ENCODE results near the gene ADAM12. TPM values are rescaled to one million over a fixed set of nuclear protein-coding genes. Genes with fewer than 3 reads are reported as not detected.

ADAM12 gene
- total RNA-seq, 1 experiment from 2014 or later = not detected

GRCh38 chr10:126160971-126161630, 227.2 kb downstream of the ADAM12 start:
- Histone ChIP-seq H3K27me3 (ENCODE audit: low read length) (no peaks in the 10 kb centered on the region), H3K9me2 (replicated peaks; ENCODE audit: insufficient read depth, low read length) (no peaks in the 10 kb centered on the region), H4K20me1 (ENCODE audit: insufficient read depth, low read depth, low read length) (no peaks in the 10 kb centered on the region), H3K79me2 (ENCODE audit: low read length) (no peaks in the 10 kb centered on the region), H2AFZ (ENCODE audit: low read length) (no peak overlapping the region), H3K9me3 (ENCODE audit: low read length) (no peaks in the 10 kb centered on the region), H3K4me1 (ENCODE audit: low read length) (no peaks in the 10 kb centered on the region), H3K27ac (ENCODE audit: low read length) (no peak overlapping the region), H3K4me2 (ENCODE audit: low read depth, low read length, poor library complexity, severe bottlenecking) (no peak overlapping the region), H3K9ac (ENCODE audit: low read length) (no peak overlapping the region), H3K36me3 (ENCODE audit: insufficient read depth, low read length) (no peaks in the 10 kb centered on the region), H3K4me3 (ENCODE audit: low read length) (no peak overlapping the region)
- DNase-seq = peak; percentile 64

GRCh38 chr10:126160571-126160970, 227.7 kb downstream of the ADAM12 start:
- H3K27me3 ChIP-seq (ENCODE audit: low read length) = no peaks in the 10 kb centered on the region
- no peak overlapping the region for H3K4me3 ChIP-seq (ENCODE audit: low read length)
- no peak overlapping the region for H2AFZ ChIP-seq (ENCODE audit: low read length)
- H3K9ac ChIP-seq (ENCODE audit: low read length) = no peak overlapping the region
- H3K36me3 ChIP-seq (ENCODE audit: insufficient read depth, low read length) = no peaks in the 10 kb centered on the region
- 0 out of 2 replicates have a peak, but pooled peaks cover 3% of the 10 kb centered on the region for H3K4me1 ChIP-seq (ENCODE audit: low read length)
- no peak for DNase-seq
- no peaks in the 10 kb centered on the region for H4K20me1 ChIP-seq (ENCODE audit: insufficient read depth, low read depth, low read length)
- no peak overlapping the region for H3K27ac ChIP-seq (ENCODE audit: low read length)
- H3K9me2 ChIP-seq (replicated peaks; ENCODE audit: insufficient read depth, low read length) = no peaks in the 10 kb centered on the region
- H3K79me2 ChIP-seq (ENCODE audit: low read length) = no peaks in the 10 kb centered on the region
- H3K4me2 ChIP-seq (ENCODE audit: low read depth, low read length, poor library complexity, severe bottlenecking) = no peak overlapping the region
- H3K9me3 ChIP-seq (ENCODE audit: low read length) = no peaks in the 10 kb centered on the region

- H4K20me1 ChIP-seq (ENCODE audit: insufficient read depth, low read depth, low read length) = no peaks in the 10 kb centered on the region
- no peaks in the 10 kb centered on the region for H3K9me3 ChIP-seq (ENCODE audit: low read length)
- no peak overlapping the region for H2AFZ ChIP-seq (ENCODE audit: low read length)
- no peak overlapping the region for H3K27ac ChIP-seq (ENCODE audit: low read length)
- no peak overlapping the region for H3K4me2 ChIP-seq (ENCODE audit: low read depth, low read length, poor library complexity, severe bottlenecking)
- no peak overlapping the region for H3K9ac ChIP-seq (ENCODE audit: low read length)
- no peaks in the 10 kb centered on the region for H3K9me2 ChIP-seq (replicated peaks; ENCODE audit: insufficient read depth, low read length)
- no peak overlapping the region for H3K4me3 ChIP-seq (ENCODE audit: low read length)
- no peaks in the 10 kb centered on the region for H3K27me3 ChIP-seq (ENCODE audit: low read length)
- no peaks in the 10 kb centered on the region for H3K36me3 ChIP-seq (ENCODE audit: insufficient read depth, low read length)
- 0 out of 2 replicates have a peak, but pooled peaks cover 3% of the 10 kb centered on the region for H3K4me1 ChIP-seq (ENCODE audit: low read length)
- no peak for DNase-seq
- H3K79me2 ChIP-seq (ENCODE audit: low read length) = no peaks in the 10 kb centered on the region
These were observed 230.0 kb downstream of the ADAM12 start for GRCh38 chr10:126158133-126158892.

- no peak overlapping the region for H3K27ac ChIP-seq (ENCODE audit: low read length)
- 0 out of 2 replicates have a peak, but pooled peaks cover 3% of the 10 kb centered on the region for H3K4me1 ChIP-seq (ENCODE audit: low read length)
- no peak overlapping the region for H3K4me2 ChIP-seq (ENCODE audit: low read depth, low read length, poor library complexity, severe bottlenecking)
- H4K20me1 ChIP-seq (ENCODE audit: insufficient read depth, low read depth, low read length) = no peaks in the 10 kb centered on the region
- no peaks in the 10 kb centered on the region for H3K9me3 ChIP-seq (ENCODE audit: low read length)
- H3K36me3 ChIP-seq (ENCODE audit: insufficient read depth, low read length) = no peaks in the 10 kb centered on the region
- no peaks in the 10 kb centered on the region for H3K79me2 ChIP-seq (ENCODE audit: low read length)
- no peaks in the 10 kb centered on the region for H3K9me2 ChIP-seq (replicated peaks; ENCODE audit: insufficient read depth, low read length)
- no peak for DNase-seq
- no peak overlapping the region for H2AFZ ChIP-seq (ENCODE audit: low read length)
- H3K4me3 ChIP-seq (ENCODE audit: low read length) = no peak overlapping the region
- no peaks in the 10 kb centered on the region for H3K27me3 ChIP-seq (ENCODE audit: low read length)
- no peak overlapping the region for H3K9ac ChIP-seq (ENCODE audit: low read length)
These were observed 231.1 kb downstream of the ADAM12 start for GRCh38 chr10:126157189-126157588.

GRCh38 chr10:126156503-126156902, 231.8 kb downstream of the ADAM12 start:
- Histone ChIP-seq H2AFZ (ENCODE audit: low read length) (no peak overlapping the region), H3K79me2 (ENCODE audit: low read length) (no peaks in the 10 kb centered on the region), H3K9me2 (replicated peaks; ENCODE audit: insufficient read depth, low read length) (no peaks in the 10 kb centered on the region), H3K27me3 (ENCODE audit: low read length) (no peaks in the 10 kb centered on the region), H3K27ac (ENCODE audit: low read length) (no peak overlapping the region), H3K9ac (ENCODE audit: low read length) (no peak overlapping the region), H3K4me3 (ENCODE audit: low read length) (no peak overlapping the region), H3K9me3 (ENCODE audit: low read length) (no peaks in the 10 kb centered on the region), H3K4me2 (ENCODE audit: low read depth, low read length, poor library complexity, severe bottlenecking) (no peak overlapping the region), H4K20me1 (ENCODE audit: insufficient read depth, low read depth, low read length) (no peaks in the 10 kb centered on the region), H3K4me1 (ENCODE audit: low read length) (0 out of 2 replicates have a peak, but pooled peaks cover 3% of the 10 kb centered on the region), H3K36me3 (ENCODE audit: insufficient read depth, low read length) (no peaks in the 10 kb centered on the region)
- no peak for DNase-seq

- DNase-seq = no peak
- no peaks in the 10 kb centered on the region for H3K79me2 ChIP-seq (ENCODE audit: low read length)
- H3K27ac ChIP-seq (ENCODE audit: low read length) = no peak overlapping the region
- H3K4me2 ChIP-seq (ENCODE audit: low read depth, low read length, poor library complexity, severe bottlenecking) = no peak overlapping the region
- no peaks in the 10 kb centered on the region for H4K20me1 ChIP-seq (ENCODE audit: insufficient read depth, low read depth, low read length)
- H2AFZ ChIP-seq (ENCODE audit: low read length) = no peak overlapping the region
- no peak overlapping the region for H3K9ac ChIP-seq (ENCODE audit: low read length)
- no peak overlapping the region for H3K4me3 ChIP-seq (ENCODE audit: low read length)
- H3K27me3 ChIP-seq (ENCODE audit: low read length) = no peaks in the 10 kb centered on the region
- 0 out of 2 replicates have a peak, but pooled peaks cover 3% of the 10 kb centered on the region for H3K4me1 ChIP-seq (ENCODE audit: low read length)
- H3K9me2 ChIP-seq (replicated peaks; ENCODE audit: insufficient read depth, low read length) = no peaks in the 10 kb centered on the region
- H3K9me3 ChIP-seq (ENCODE audit: low read length) = no peaks in the 10 kb centered on the region
- no peaks in the 10 kb centered on the region for H3K36me3 ChIP-seq (ENCODE audit: insufficient read depth, low read length)
These were observed 232.3 kb downstream of the ADAM12 start for GRCh38 chr10:126156012-126156411.

GRCh38 chr10:126155528-126155927, 232.7 kb downstream of the ADAM12 start:
- H3K9ac ChIP-seq (ENCODE audit: low read length) = no peak overlapping the region
- no peaks in the 10 kb centered on the region for H3K36me3 ChIP-seq (ENCODE audit: insufficient read depth, low read length)
- no peaks in the 10 kb centered on the region for H3K9me3 ChIP-seq (ENCODE audit: low read length)
- H3K4me2 ChIP-seq (ENCODE audit: low read depth, low read length, poor library complexity, severe bottlenecking) = no peak overlapping the region
- H2AFZ ChIP-seq (ENCODE audit: low read length) = no peak overlapping the region
- no peaks in the 10 kb centered on the region for H3K27me3 ChIP-seq (ENCODE audit: low read length)
- no peaks in the 10 kb centered on the region for H3K79me2 ChIP-seq (ENCODE audit: low read length)
- H3K4me1 ChIP-seq (ENCODE audit: low read length) = 0 out of 2 replicates have a peak, but pooled peaks cover 3% of the 10 kb centered on the region
- DNase-seq = no peak
- no peaks in the 10 kb centered on the region for H3K9me2 ChIP-seq (replicated peaks; ENCODE audit: insufficient read depth, low read length)
- H3K27ac ChIP-seq (ENCODE audit: low read length) = no peak overlapping the region
- no peaks in the 10 kb centered on the region for H4K20me1 ChIP-seq (ENCODE audit: insufficient read depth, low read depth, low read length)
- no peak overlapping the region for H3K4me3 ChIP-seq (ENCODE audit: low read length)
